HAP-1 (cell line): ENCODE data around the gene DUSP16.
"Not testable (repeated sequence)": the region's sequence is repeated elsewhere in the genome, so short reads cannot be mapped to it uniquely, and the experiment has no call there.

Experiments used
- DNase-seq, 2 experiments: peaks; one replicate each; pipeline ENCODE4 v3.0.0-alpha.2; 2016 to 2020; ENCODE audit warnings: low spot score in 2 of 2
- H3K27me3 ChIP-seq: fragments of 250-450 bp; sonication (Bioruptor Pico); 2 replicates; pipeline ENCODE4 v1.5.1; 2020; ENCODE audit warnings: low read depth, mild to moderate bottlenecking, moderate library complexity
- H3K36me3 ChIP-seq: fragments of 250-450 bp; sonication (Bioruptor Pico); replicated peaks from 2 replicates; pipeline ENCODE4 v1.5.1; 2020; ENCODE audit warnings: mild to moderate bottlenecking
- H3K4me1 ChIP-seq: fragments of 250-450 bp; sonication (Bioruptor Pico); 2 replicates; pipeline ENCODE4 v1.5.1; 2020; ENCODE audit warnings: mild to moderate bottlenecking
- H3K4me3 ChIP-seq: fragments of 250-450 bp; sonication (Bioruptor Pico); 2 replicates; pipeline ENCODE4 v1.5.1; 2020; ENCODE audit warnings: mild to moderate bottlenecking, moderate library complexity
- H3K9me3 ChIP-seq: fragments of 250-450 bp; sonication (Bioruptor Pico); 2 replicates; pipeline ENCODE4 v1.5.1; 2020; ENCODE audit warnings: mild to moderate bottlenecking, moderate library complexity
- in situ Hi-C: fragments of 300-500 bp; cut with MboI; formaldehyde crosslinking; loops from 3 replicates; pipeline ENCODE4 v1.14.3; 2020; ENCODE audit warnings: low sequenced_read_pairs, inconsistent platforms, mixed read lengths

DUSP16 gene

GRCh38 chr12:12595929-12596328 is 33.3 kb upstream of the DUSP16 start:
- H3K36me3 ChIP-seq, DNase-seq, H3K9me3 ChIP-seq, in situ Hi-C loops, H3K27me3 ChIP-seq, H3K4me1 ChIP-seq, H3K4me3 ChIP-seq: not testable (repeated sequence)

GRCh38 chr12:12592930-12593329 is 30.3 kb upstream of the DUSP16 start:
- H3K27me3 ChIP-seq, result no peaks in the 10 kb centered on the region
- H3K4me1 ChIP-seq, result no peaks in the 10 kb centered on the region
- in situ Hi-C loops, result no loop called here
- DNase-seq, result no peak
- no peaks in the 10 kb centered on the region for H3K36me3 ChIP-seq
- no peak overlapping the region for H3K4me3 ChIP-seq
- H3K9me3 ChIP-seq, result no peaks in the 10 kb centered on the region

- in situ Hi-C loops, result no loop called here
- Histone ChIP-seq H3K27me3 (no peaks in the 10 kb centered on the region), H3K4me1 (no peaks in the 10 kb centered on the region), H3K4me3 (no peak overlapping the region), H3K36me3 (no peaks in the 10 kb centered on the region), H3K9me3 (no peaks in the 10 kb centered on the region)
- DNase-seq, result no peak
Observed at GRCh38 chr12:12590961-12591360, 28.3 kb upstream of the DUSP16 start.

GRCh38 chr12:12588436-12588835 is 25.8 kb upstream of the DUSP16 start:
- H3K27me3 ChIP-seq, in situ Hi-C loops, H3K4me3 ChIP-seq, H3K9me3 ChIP-seq, H3K4me1 ChIP-seq, DNase-seq, H3K36me3 ChIP-seq: not testable (repeated sequence)

- in situ Hi-C loops, result no loop called here
- Histone ChIP-seq H3K4me1 (no peaks in the 10 kb centered on the region), H3K4me3 (no peak overlapping the region), H3K9me3 (no peaks in the 10 kb centered on the region; the same call in 1 of the 2 replicates), H3K27me3 (no peaks in the 10 kb centered on the region), H3K36me3 (no peaks in the 10 kb centered on the region)
- DNase-seq, result no peak
Observed at GRCh38 chr12:12587878-12588277, 25.2 kb upstream of the DUSP16 start.

GRCh38 chr12:12586879-12587675 is 24.4 kb upstream of the DUSP16 start:
- no peaks in the 10 kb centered on the region for H3K36me3 ChIP-seq

GRCh38 chr12:12585115-12585863 is 22.6 kb upstream of the DUSP16 start:
- no peaks in the 10 kb centered on the region for H3K27me3 ChIP-seq
- in situ Hi-C loops, result no loop called here
- no peak overlapping the region for H3K4me3 ChIP-seq
- no peaks in the 10 kb centered on the region for H3K4me1 ChIP-seq
- no peaks in the 10 kb centered on the region for H3K36me3 ChIP-seq
- H3K9me3 ChIP-seq, result no peaks in the 10 kb centered on the region; the same call in 1 of the 2 replicates
- no peak for DNase-seq

More at GRCh38 chr12:12586879-12587675, 24.4 kb upstream of the DUSP16 start:
- no peaks in the 10 kb centered on the region for H3K4me1 ChIP-seq
- H3K9me3 ChIP-seq, result no peaks in the 10 kb centered on the region; the same call in 1 of the 2 replicates
- DNase-seq, result no peak
- in situ Hi-C loops, result no loop called here
- H3K27me3 ChIP-seq, result no peaks in the 10 kb centered on the region
- H3K4me3 ChIP-seq, result no peak overlapping the region

GRCh38 chr12:12583510-12584178 is 21.0 kb upstream of the DUSP16 start:
- no peak overlapping the region for H3K4me3 ChIP-seq
- in situ Hi-C loops, result no loop called here
- H3K9me3 ChIP-seq, result no peaks in the 10 kb centered on the region; the same call in 1 of the 2 replicates
- H3K4me1 ChIP-seq, result no peaks in the 10 kb centered on the region; the same call in 1 of the 2 replicates
- DNase-seq, result no peak
- no peaks in the 10 kb centered on the region for H3K27me3 ChIP-seq
- no peaks in the 10 kb centered on the region for H3K36me3 ChIP-seq

GRCh38 chr12:12582895-12583303 is 20.2 kb upstream of the DUSP16 start:
- Histone ChIP-seq H3K4me1 (no peaks in the 10 kb centered on the region; the same call in 1 of the 2 replicates), H3K27me3 (no peaks in the 10 kb centered on the region), H3K36me3 (no peaks in the 10 kb centered on the region), H3K9me3 (no peaks in the 10 kb centered on the region; the same call in 1 of the 2 replicates), H3K4me3 (no peak overlapping the region)
- no peak for DNase-seq
- in situ Hi-C loops, result no loop called here

GRCh38 chr12:12582193-12582881 is 19.7 kb upstream of the DUSP16 start:
- Histone ChIP-seq H3K9me3 (no peaks in the 10 kb centered on the region; the same call in 1 of the 2 replicates), H3K4me1 (peaks cover 4% of the 10 kb centered on the region), H3K27me3 (no peaks in the 10 kb centered on the region), H3K4me3 (no peak overlapping the region), H3K36me3 (no peaks in the 10 kb centered on the region)
- in situ Hi-C loops, result no loop called here
- DNase-seq, result no peak

- H3K4me1 ChIP-seq, result peaks cover 15% of the 10 kb centered on the region
- H3K36me3 ChIP-seq, H3K4me3 ChIP-seq, H3K9me3 ChIP-seq, DNase-seq, H3K27me3 ChIP-seq, in situ Hi-C loops: not testable (repeated sequence)
Observed at GRCh38 chr12:12580716-12581115, 18.1 kb upstream of the DUSP16 start.

- no peaks in the 10 kb centered on the region for H3K9me3 ChIP-seq
- no peak overlapping the region for H3K4me3 ChIP-seq
- H3K27me3 ChIP-seq, result no peaks in the 10 kb centered on the region
- in situ Hi-C loops, result no loop called here
- DNase-seq, result no peak
- H3K36me3 ChIP-seq, result no peaks in the 10 kb centered on the region
- H3K4me1 ChIP-seq, result peaks cover 15% of the 10 kb centered on the region
Observed at GRCh38 chr12:12577786-12578185, 15.1 kb upstream of the DUSP16 start.

- DNase-seq, result no peak
- Histone ChIP-seq H3K27me3 (no peaks in the 10 kb centered on the region), H3K36me3 (no peaks in the 10 kb centered on the region), H3K4me1 (peaks cover 14% of the 10 kb centered on the region), H3K9me3 (no peaks in the 10 kb centered on the region), H3K4me3 (no peak overlapping the region)
- in situ Hi-C loops, result no loop called here
Observed at GRCh38 chr12:12572659-12573058, 10.0 kb upstream of the DUSP16 start.
